Activated naive CD8-positive, alpha-beta T cell (primary cell): ENCODE data around the gene SERPINA5.

ENCODE experiments used
- H3K27ac Mint-ChIP-seq: one replicate; pipeline ENCODE4 v1.8.0; 2021; ENCODE audit warnings: mixed read lengths
- H3K27me3 Mint-ChIP-seq: one replicate; pipeline ENCODE4 v1.8.0; 2021; ENCODE audit warnings: mixed read lengths
- H3K36me3 Mint-ChIP-seq: one replicate; pipeline ENCODE4 v1.8.0; 2021; ENCODE audit warnings: mixed read lengths
- H3K4me1 Mint-ChIP-seq: one replicate; pipeline ENCODE4 v1.8.0; 2021; ENCODE audit warnings: low read depth, mixed read lengths
- H3K4me3 Mint-ChIP-seq: one replicate; pipeline ENCODE4 v1.8.0; 2021; ENCODE audit warnings: mild to moderate bottlenecking, mixed read lengths
- H3K9me3 Mint-ChIP-seq: one replicate; pipeline ENCODE4 v1.8.0; 2021; ENCODE audit warnings: low read depth, mixed read lengths

SERPINA5 gene

DNA sequence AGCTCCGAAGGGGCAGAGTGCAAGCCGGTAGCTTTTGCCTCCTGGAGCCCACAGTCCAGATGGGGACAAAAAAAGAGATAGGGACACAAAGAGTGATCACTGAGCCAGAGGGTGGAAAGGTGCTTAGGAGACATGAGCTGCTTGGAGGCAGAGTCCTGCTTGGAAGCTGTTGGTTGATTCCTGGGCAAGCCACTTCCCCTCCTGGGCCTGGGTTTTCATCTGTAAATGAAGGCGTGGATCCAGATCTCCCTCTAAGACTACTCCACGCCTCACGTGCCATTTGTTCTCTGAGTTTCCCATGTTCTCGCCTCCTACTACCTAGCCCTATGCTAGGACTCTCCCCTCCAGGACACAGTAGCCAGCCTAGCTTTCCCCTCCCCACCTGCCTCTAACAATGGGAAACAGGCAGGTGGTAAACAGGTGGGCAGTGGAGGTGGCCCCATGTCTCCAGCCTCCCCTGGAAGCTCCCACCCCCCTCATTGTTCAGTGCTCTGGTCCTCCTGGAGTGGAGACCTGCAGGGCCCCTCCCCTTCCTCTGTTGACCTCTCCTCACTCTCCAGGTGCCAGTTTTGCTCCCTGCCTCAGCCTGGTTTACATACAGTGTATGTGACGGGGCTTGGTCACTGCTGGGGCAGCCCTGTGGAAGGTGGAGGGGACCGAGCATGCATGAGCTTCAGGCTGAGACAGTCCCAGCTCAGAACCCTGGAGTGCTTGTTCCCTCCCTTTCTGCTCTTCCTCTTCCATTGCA lies 34.8 kb downstream of the SERPINA5 start:
- H3K27me3 Mint-ChIP-seq = no peaks in the 10 kb centered on the region
- H3K4me1 Mint-ChIP-seq = no peaks in the 10 kb centered on the region
- peaks cover 3% of the 10 kb centered on the region for H3K36me3 Mint-ChIP-seq
- H3K4me3 Mint-ChIP-seq = no peak overlapping the region
- H3K27ac Mint-ChIP-seq = no peak overlapping the region
- peaks cover 18% of the 10 kb centered on the region for H3K9me3 Mint-ChIP-seq

GRCh38 chr14:94617366-94617941 lies 36.2 kb downstream of the SERPINA5 start:
- H3K27me3 Mint-ChIP-seq = no peaks in the 10 kb centered on the region
- no peak overlapping the region for H3K27ac Mint-ChIP-seq
- H3K4me1 Mint-ChIP-seq = no peaks in the 10 kb centered on the region
- H3K36me3 Mint-ChIP-seq = peaks cover 3% of the 10 kb centered on the region
- H3K4me3 Mint-ChIP-seq = no peak overlapping the region
- H3K9me3 Mint-ChIP-seq = peaks cover 18% of the 10 kb centered on the region

GRCh38 chr14:94617988-94618822 lies 37.0 kb downstream of the SERPINA5 start:
- Mint-ChIP-seq H3K9me3 (peaks cover 18% of the 10 kb centered on the region), H3K27me3 (no peaks in the 10 kb centered on the region), H3K4me3 (no peak overlapping the region), H3K36me3 (peaks cover 3% of the 10 kb centered on the region), H3K27ac (no peak overlapping the region), H3K4me1 (no peaks in the 10 kb centered on the region)

- no peak overlapping the region for H3K27ac Mint-ChIP-seq
Measured at GRCh38 chr14:94619297-94619696, 38.1 kb downstream of the SERPINA5 start.

DNA sequence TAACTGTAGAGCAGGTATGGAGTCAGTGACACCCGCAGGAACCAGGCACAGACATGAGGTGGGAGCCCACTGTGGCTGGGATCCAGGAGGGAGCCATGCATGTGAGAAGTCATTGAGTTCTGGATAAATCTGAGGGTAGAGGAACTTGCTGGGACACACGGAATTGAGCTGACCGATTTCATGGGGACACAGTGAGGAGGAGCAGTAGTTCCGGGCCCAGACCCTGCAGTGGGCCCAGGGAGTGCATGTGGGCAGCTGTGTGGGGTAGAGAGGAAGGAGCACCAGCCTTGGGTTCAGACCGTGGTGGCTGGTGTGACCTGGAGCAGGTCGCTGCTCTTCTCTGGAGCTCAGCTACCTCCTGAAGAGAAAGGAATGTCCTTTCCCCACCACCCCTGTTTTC lies 39.4 kb downstream of the SERPINA5 start:
- no peak overlapping the region for H3K4me3 Mint-ChIP-seq
- H3K4me1 Mint-ChIP-seq = no peaks in the 10 kb centered on the region
- H3K27ac Mint-ChIP-seq = no peak overlapping the region
- H3K9me3 Mint-ChIP-seq = peaks cover 18% of the 10 kb centered on the region
- H3K36me3 Mint-ChIP-seq = peaks cover 3% of the 10 kb centered on the region
- no peaks in the 10 kb centered on the region for H3K27me3 Mint-ChIP-seq

More at GRCh38 chr14:94619297-94619696, 38.1 kb downstream of the SERPINA5 start:
- Mint-ChIP-seq H3K27me3 (no peaks in the 10 kb centered on the region), H3K4me3 (no peak overlapping the region), H3K36me3 (peaks cover 3% of the 10 kb centered on the region), H3K4me1 (no peaks in the 10 kb centered on the region), H3K9me3 (peaks cover 18% of the 10 kb centered on the region)

DNA sequence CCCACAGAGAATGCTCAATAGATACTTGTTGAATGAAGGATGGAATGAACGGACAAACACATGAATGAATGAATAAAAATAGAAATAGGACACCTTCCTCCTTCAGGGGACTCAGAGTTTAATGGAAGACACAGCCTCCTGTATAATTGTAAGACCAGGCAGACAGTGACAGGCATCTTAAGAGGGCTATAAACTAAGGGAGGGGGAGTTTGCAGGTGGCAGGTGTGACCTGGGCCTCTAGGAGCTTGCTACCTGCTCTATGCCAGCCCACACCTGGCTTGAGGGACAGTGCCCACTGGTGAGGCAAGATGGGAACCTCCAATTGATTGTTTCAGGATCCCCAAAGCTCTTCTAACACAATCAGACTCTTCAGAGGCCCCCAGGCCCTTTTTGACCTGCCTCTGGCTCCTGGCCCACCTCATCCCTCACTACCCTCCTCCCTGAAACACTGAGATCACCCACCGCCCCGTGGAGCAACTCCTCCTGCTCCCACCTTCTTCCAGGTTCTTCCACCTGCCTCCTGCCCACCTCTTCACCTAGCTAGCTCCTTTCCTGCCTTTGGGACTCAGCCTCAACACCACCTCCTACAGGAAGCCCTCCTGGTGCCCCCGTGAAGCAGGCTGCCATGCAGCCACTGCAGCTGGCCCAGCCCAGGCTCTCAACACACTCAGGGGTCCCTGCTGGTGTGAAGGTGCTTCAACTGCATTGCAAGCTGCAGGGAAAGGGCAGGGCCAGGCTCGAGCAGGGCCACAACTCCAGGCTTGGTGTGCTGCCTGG lies 40.3 kb downstream of the SERPINA5 start:
- H3K4me1 Mint-ChIP-seq = no peaks in the 10 kb centered on the region
- H3K9me3 Mint-ChIP-seq = peaks cover 18% of the 10 kb centered on the region
- H3K36me3 Mint-ChIP-seq = peaks cover 3% of the 10 kb centered on the region
- no peak overlapping the region for H3K4me3 Mint-ChIP-seq
- no peak overlapping the region for H3K27ac Mint-ChIP-seq
- no peaks in the 10 kb centered on the region for H3K27me3 Mint-ChIP-seq

DNA sequence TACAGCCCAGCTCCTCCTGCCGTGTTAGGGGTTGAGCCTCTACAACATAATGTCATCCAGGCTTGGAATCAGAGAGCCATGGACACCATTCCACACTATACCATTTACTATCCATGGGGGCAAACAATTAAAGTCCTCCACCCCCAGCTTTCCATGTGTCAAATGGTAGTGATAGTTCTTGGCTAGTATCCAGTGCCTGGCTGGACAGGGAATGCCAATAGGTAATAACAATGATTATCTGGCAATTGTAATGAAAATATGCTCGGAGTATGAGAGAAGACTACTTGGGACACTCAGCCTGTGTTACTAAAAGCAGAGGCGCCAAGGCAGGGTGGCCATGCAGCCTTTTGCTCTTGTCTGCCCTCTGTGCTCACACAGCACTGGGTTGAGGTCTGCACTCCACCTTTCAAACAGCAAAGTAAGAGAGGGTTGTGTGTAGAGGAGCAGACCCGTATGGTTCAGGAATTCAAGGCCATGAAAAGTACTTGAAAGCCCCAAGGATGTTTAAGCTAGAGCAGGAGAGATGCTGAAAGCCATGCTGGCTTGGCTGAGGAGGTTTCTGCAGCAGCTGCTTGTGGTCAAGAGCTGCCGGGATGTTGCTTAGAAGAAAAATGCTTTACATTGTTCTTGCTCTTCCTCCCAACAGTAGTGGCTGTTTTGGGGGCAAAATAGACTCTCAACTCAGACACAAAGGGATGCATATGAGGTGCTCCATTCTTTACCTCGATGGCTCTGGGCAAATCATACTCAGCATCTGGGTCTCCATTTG lies 41.6 kb downstream of the SERPINA5 start:
- peaks cover 3% of the 10 kb centered on the region for H3K36me3 Mint-ChIP-seq
- H3K4me1 Mint-ChIP-seq = no peaks in the 10 kb centered on the region
- H3K27me3 Mint-ChIP-seq = no peaks in the 10 kb centered on the region
- H3K4me3 Mint-ChIP-seq = no peak overlapping the region
- peaks cover 10% of the 10 kb centered on the region for H3K9me3 Mint-ChIP-seq
- H3K27ac Mint-ChIP-seq = no peak overlapping the region

DNA sequence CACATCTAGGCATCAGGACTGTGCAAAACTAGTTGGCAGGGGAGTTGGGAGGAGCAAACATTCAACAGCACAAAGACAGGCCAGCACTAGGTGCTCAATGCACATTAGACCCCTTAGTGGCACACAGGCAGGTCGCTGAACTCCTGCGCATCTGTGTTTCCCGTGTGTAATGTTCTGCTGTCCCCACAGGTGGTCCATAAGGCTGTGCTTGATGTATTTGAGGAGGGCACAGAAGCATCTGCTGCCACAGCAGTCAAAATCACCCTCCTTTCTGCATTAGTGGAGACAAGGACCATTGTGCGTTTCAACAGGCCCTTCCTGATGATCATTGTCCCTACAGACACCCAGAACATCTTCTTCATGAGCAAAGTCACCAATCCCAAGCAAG lies 42.2 kb downstream of the SERPINA5 start:
- H3K27me3 Mint-ChIP-seq = no peaks in the 10 kb centered on the region
- H3K4me1 Mint-ChIP-seq = no peaks in the 10 kb centered on the region
- no peak overlapping the region for H3K4me3 Mint-ChIP-seq
- H3K36me3 Mint-ChIP-seq = peaks cover 3% of the 10 kb centered on the region
- H3K9me3 Mint-ChIP-seq = peaks cover 7% of the 10 kb centered on the region
- H3K27ac Mint-ChIP-seq = no peak overlapping the region

DNA sequence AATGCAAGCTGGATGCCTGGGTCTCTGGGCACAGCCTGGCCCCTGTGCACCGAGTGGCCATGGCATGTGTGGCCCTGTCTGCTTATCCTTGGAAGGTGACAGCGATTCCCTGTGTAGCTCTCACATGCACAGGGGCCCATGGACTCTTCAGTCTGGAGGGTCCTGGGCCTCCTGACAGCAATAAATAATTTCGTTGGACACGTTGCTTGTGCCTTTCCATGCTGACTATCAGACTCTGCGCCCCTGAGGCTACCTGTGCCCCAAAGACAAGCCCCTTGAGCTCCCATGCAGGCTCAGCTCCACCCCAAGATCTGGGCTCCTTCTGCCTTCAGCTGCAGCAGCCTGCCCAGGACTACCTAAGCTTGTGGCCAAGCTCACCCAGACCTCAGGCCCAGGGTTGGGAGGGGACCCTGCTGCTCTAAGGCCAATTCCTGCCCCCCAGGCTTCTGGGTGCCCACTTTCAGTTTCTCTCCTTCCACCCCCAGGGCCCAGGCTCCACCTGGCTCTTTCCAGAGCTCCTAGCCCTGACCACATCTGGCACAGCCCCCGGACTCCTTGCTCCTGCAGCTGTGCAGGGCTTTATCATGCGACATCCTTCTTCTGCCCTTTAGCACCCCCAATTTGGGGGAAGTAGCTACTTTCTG lies 42.8 kb downstream of the SERPINA5 start:
- Mint-ChIP-seq H3K36me3 (no peaks in the 10 kb centered on the region), H3K9me3 (peaks cover 1% of the 10 kb centered on the region), H3K27me3 (no peaks in the 10 kb centered on the region), H3K4me3 (no peak overlapping the region), H3K4me1 (no peaks in the 10 kb centered on the region), H3K27ac (no peak overlapping the region)

GRCh38 chr14:94624537-94625352 lies 43.5 kb downstream of the SERPINA5 start:
- Mint-ChIP-seq H3K27ac (no peak overlapping the region), H3K9me3 (no peaks in the 10 kb centered on the region)

GRCh38 chr14:94625353-94625635 lies 44.1 kb downstream of the SERPINA5 start:
- Mint-ChIP-seq H3K9me3 (no peaks in the 10 kb centered on the region), H3K4me3 (no peak overlapping the region), H3K36me3 (no peaks in the 10 kb centered on the region), H3K27me3 (no peaks in the 10 kb centered on the region), H3K4me1 (no peaks in the 10 kb centered on the region), H3K27ac (no peak overlapping the region)

More at GRCh38 chr14:94624537-94625352, 43.5 kb downstream of the SERPINA5 start:
- no peaks in the 10 kb centered on the region for H3K27me3 Mint-ChIP-seq
- no peaks in the 10 kb centered on the region for H3K36me3 Mint-ChIP-seq
- no peaks in the 10 kb centered on the region for H3K4me1 Mint-ChIP-seq
- H3K4me3 Mint-ChIP-seq = no peak overlapping the region

GRCh38 chr14:94628578-94628977 lies 47.4 kb downstream of the SERPINA5 start:
- no peaks in the 10 kb centered on the region for H3K36me3 Mint-ChIP-seq
- no peak overlapping the region for H3K4me3 Mint-ChIP-seq
- no peaks in the 10 kb centered on the region for H3K9me3 Mint-ChIP-seq
- no peaks in the 10 kb centered on the region for H3K4me1 Mint-ChIP-seq
- peaks cover 3% of the 10 kb centered on the region for H3K27me3 Mint-ChIP-seq
- no peak overlapping the region for H3K27ac Mint-ChIP-seq

DNA sequence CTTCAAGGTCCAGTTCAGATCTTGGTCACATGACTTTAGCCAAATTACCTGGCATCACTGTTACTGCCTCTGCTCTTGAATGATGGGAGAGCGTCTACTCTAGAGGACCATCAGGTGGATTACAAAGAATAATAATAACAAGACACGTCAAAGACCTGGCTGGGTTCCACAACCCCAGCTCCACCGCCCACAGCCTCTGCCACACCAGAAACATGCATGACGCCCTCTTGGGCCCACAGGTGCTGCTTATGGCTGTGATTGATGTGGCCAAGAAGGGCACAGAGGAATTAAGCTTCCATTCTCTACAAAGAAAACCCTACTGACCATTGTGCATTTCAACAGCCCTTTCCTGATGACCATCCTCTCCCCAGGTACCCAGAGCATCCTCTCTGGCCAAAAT lies 49.2 kb downstream of the SERPINA5 start:
- Mint-ChIP-seq H3K9me3 (no peaks in the 10 kb centered on the region), H3K4me3 (no peak overlapping the region), H3K36me3 (no peaks in the 10 kb centered on the region), H3K27me3 (peaks cover 3% of the 10 kb centered on the region), H3K4me1 (no peaks in the 10 kb centered on the region), H3K27ac (no peak overlapping the region)
